Activated T-helper 1 cell treated with anti-CD3 and anti-CD28 coated beads, Interleukin-12 subunit alpha, Interleukin-12 subunit beta, Interleukin-2, Interleukin-4 antibody, amounts not matched to agents 30 ng/mL and 10 ng/mL and 1 ng/mL, durations not matched to agents 14 hours and 24 hours and 36 hours (primary cell): ENCODE measurements around the gene USP53. TPM values are rescaled to one million over a fixed set of nuclear protein-coding genes. Genes with fewer than 3 reads are reported as not detected.

Experiments
- total RNA-seq: library from RNA; stranded (reverse); gene quantifications from 2 replicates; pipeline ENCODE4 v1.2.3, GENCODE V29; 2022

Gene USP53
- total RNA-seq, 1 donor from 2014 or later, result 6.1 TPM

Other genes with a start within 250 kb of the USP53 start
- gene MYOZ2, start 76.9 kb upstream of the USP53 start, total RNA-seq, result not detected in 2 replicates
- gene FABP2, start 109.4 kb downstream of the USP53 start, total RNA-seq, result not detected in 2 replicates